Measurements from ENCODE around the gene AASS.

- TF ChIP-seq POLR2A (IDR thresholded peaks at IDR 0.05; ENCODE audit: low read depth, low read length) (no peak), POLR2AphosphoS5 (IDR thresholded peaks at IDR 0.05; ENCODE audit: low read depth, low read length) (no peak), TAF1 (IDR thresholded peaks at IDR 0.05; ENCODE audit: low read depth, low read length) (no peak), PAX5 (IDR thresholded peaks at IDR 0.05; ENCODE audit: insufficient read depth, low read length, severe bottlenecking) (no peak)
Measured at GRCh38 chr7:122064971-122065370, 79.1 kb downstream of the AASS start.

All from GM12891 (cell line).